K562 (cell line): ENCODE measurements around the gene GRB10. TPM values are rescaled to one million over a fixed set of nuclear protein-coding genes. Genes with fewer than 3 reads are reported as not detected.

ENCODE experiments used
- ATAC-seq: fragments of 200-7000 bp; cut with Tn5 transposase; 3 replicates; pipeline ENCODE4 v1.9.1; 2020; ENCODE audit warnings: moderate library complexity
- BruUV-seq: library from RNA; stranded (reverse); fragments of 400-500 nt; replicated peaks from 2 replicates; lab custom pipeline; 2021; lab: Mats Ljungman, UMichigan
- CTCF ChIA-PET: fragments of 300-600 bp; formaldehyde crosslinking; extraction: SDS; loops from one replicate; lab custom pipeline; 2021; ENCODE audit warnings: low intra/inter-chr PET ratio; lab: Yijun Ruan, JAX
- POLR2A ChIA-PET: fragments of 300-600, 350-650 bp; sonication (Branson Sonifier 250); formaldehyde crosslinking; extraction: SDS; loops from one replicate; lab custom pipeline; 2021; ENCODE audit warnings: antibody characterized with exemption, inconsistent platforms; lab: Yijun Ruan, JAX
- DNase-seq, 4 experiments: peaks; one replicate each; pipeline versions ENCODE4 v3.0.0 to v3.0.0-alpha.2; 2011 to 2018; ENCODE audit warnings: low spot score in 3 of 4, mixed read lengths in 3 of 4; ENCODE audit errors: extremely low read depth in 1 of 4
- FAIRE-seq: peaks from 2 replicates; lab custom pipeline; 2011; peaks lifted over from hg19 to GRCh38; lab: Jason Lieb, UNC
- H2AFZ ChIP-seq: 2 replicates; pipeline ENCODE4 v1.6.0; 2011; ENCODE audit warnings: low read depth, low read length, control low read depth, inconsistent platforms
- H3K27ac ChIP-seq: fragments of 200-600 bp; 3 replicates; pipeline ENCODE4 v1.8.0; 2011; ENCODE audit warnings: low read depth, mild to moderate bottlenecking, control low read depth, inconsistent platforms, low read length, moderate library complexity, mixed read lengths; ENCODE audit errors: extremely low read depth
- H3K27me3 ChIP-seq, 2 experiments: fragments of 300-600 bp in 1 of 2; 2 replicates in 1 of 2; 3 replicates in 1 of 2; pipeline versions ENCODE4 v1.6.0 to v1.8.0; 2011; ENCODE audit warnings: inconsistent platforms in 2 of 2, low read length in 2 of 2, mild to moderate bottlenecking in 1 of 2, mixed read lengths in 1 of 2, moderate library complexity in 1 of 2; ENCODE audit not compliant: control insufficient read depth in 2 of 2, insufficient read depth in 2 of 2
- H3K36me3 ChIP-seq: fragments of 300-600 bp; 3 replicates; pipeline ENCODE4 v1.8.0; 2011; ENCODE audit warnings: mild to moderate bottlenecking, low read length, inconsistent platforms; ENCODE audit not compliant: control insufficient read depth, insufficient read depth
- H3K4me1 ChIP-seq, 2 experiments: fragments of 200-600 bp in 1 of 2; replicated peaks in 1 of 2; 2 replicates in 1 of 2; 3 replicates in 1 of 2; pipeline versions ENCODE4 v1.5.1 to v1.8.0; 2011; ENCODE audit warnings: inconsistent platforms in 2 of 2, low read length in 2 of 2, mild to moderate bottlenecking in 1 of 2, mixed read lengths in 1 of 2, moderate library complexity in 1 of 2; ENCODE audit not compliant: control insufficient read depth in 2 of 2, insufficient read depth in 2 of 2
- H3K4me2 ChIP-seq: 2 replicates; pipeline ENCODE4 v1.6.1; 2011; ENCODE audit warnings: low read length, control low read depth, inconsistent platforms, mixed read lengths; ENCODE audit not compliant: insufficient read depth
- H3K4me3 ChIP-seq: fragments of 200-600 bp; sonication (generic), shearing (Covaris generic); 2 replicates; pipeline ENCODE4 v1.5.1; 2016; ENCODE audit warnings: control low read depth, inconsistent platforms
- H3K79me2 ChIP-seq: fragments of 200-600 bp; 3 replicates; pipeline ENCODE4 v1.8.0; 2011; ENCODE audit warnings: low read length, inconsistent platforms; ENCODE audit not compliant: control insufficient read depth, insufficient read depth
- H3K9ac ChIP-seq, 2 experiments: 2 replicates each; pipeline versions ENCODE4 v1.6.0 to v1.6.1; 2011; ENCODE audit warnings: low read depth in 2 of 2, low read length in 2 of 2, control low read depth in 1 of 2, inconsistent platforms in 1 of 2, mild to moderate bottlenecking in 1 of 2, mixed read lengths in 1 of 2; ENCODE audit not compliant: insufficient read depth in 1 of 2
- H3K9me1 ChIP-seq: one replicate; pipeline ENCODE4 v1.6.0; 2011; ENCODE audit warnings: inconsistent platforms, mild to moderate bottlenecking, low read length, moderate library complexity; ENCODE audit not compliant: control insufficient read depth, insufficient read depth
- H3K9me3 ChIP-seq: replicated peaks from 2 replicates; pipeline ENCODE4 v1.5.1; 2011; ENCODE audit warnings: low read depth, low read length, inconsistent platforms; ENCODE audit not compliant: control insufficient read depth, insufficient read depth
- H4K20me1 ChIP-seq: replicated peaks from 2 replicates; pipeline ENCODE4 v1.6.1; 2011; ENCODE audit warnings: low read length, inconsistent platforms, mixed read lengths; ENCODE audit not compliant: control insufficient read depth, insufficient read depth
- HCFC1 ChIP-seq: IDR thresholded peaks from 2 replicates; pipeline ENCODE4 v1.6.1; 2012; ENCODE audit warnings: low read depth, low read length, improper control_type of control experiment
- LCOR ChIP-seq: sonication (generic); formaldehyde crosslinking; IDR thresholded peaks from 2 replicates; pipeline ENCODE4 v1.8.0; 2022; ENCODE audit warnings: mild to moderate bottlenecking, missing genetic modification reagents
- NBN ChIP-seq: fragments of 450-650 bp; IDR thresholded peaks from 2 replicates; pipeline ENCODE4 v1.6.1; 2016; ENCODE audit warnings: low read depth, mild to moderate bottlenecking
- RBM15 ChIP-seq: fragments of 200-400 bp; formaldehyde crosslinking; IDR thresholded peaks from 2 replicates; pipeline ENCODE4 v1.6.1; 2018; ENCODE audit warnings: mild to moderate bottlenecking, low read length, moderate library complexity; ENCODE audit not compliant: insufficient read depth
- SIN3B ChIP-seq: fragments of 450-650 bp; IDR thresholded peaks from 2 replicates; pipeline ENCODE4 v1.6.1; 2017; ENCODE audit warnings: low read depth, mild to moderate bottlenecking, moderate library complexity
- SRSF3 ChIP-seq: fragments of 200-400 bp; formaldehyde crosslinking; IDR thresholded peaks from 2 replicates; pipeline ENCODE4 v1.6.1; 2016; ENCODE audit warnings: mild to moderate bottlenecking, low read length, moderate library complexity; ENCODE audit not compliant: insufficient read depth
- TCFL5 ChIP-seq: fragments of 250-450 bp; sonication (Bioruptor Pico); conservative IDR thresholded peaks from 2 replicates; pipeline ENCODE4 v1.6.1; 2021; ENCODE audit warnings: mild to moderate bottlenecking, moderate library complexity, matching md5 sums
- ZNF121 ChIP-seq: sonication (generic); formaldehyde crosslinking; conservative IDR thresholded peaks from 2 replicates; pipeline ENCODE4 v1.8.0; 2022; ENCODE audit warnings: missing genetic modification reagents
- ZNF134 ChIP-seq: fragments of 250-450 bp; sonication (Bioruptor Pico); conservative IDR thresholded peaks from 2 replicates; pipeline ENCODE4 v1.4.0; 2020
- WGBS: fragments of 100-300 bp; shearing (Covaris generic); methylation state at CpG from one replicate; pipeline ENCODE4 v1.1.6; 2016; ENCODE audit warnings: low coverage, mixed read lengths; ENCODE audit not compliant: insufficient coverage; ENCODE audit errors: missing lambda C conversion rate; 5-methylcytosine and 5-hydroxymethylcytosine counted together
- in situ Hi-C: fragments of 300-500 bp; cut with MboI; formaldehyde crosslinking; loops from 4 replicates; pipeline ENCODE4 v1.15.0; 2018; ENCODE audit warnings: inconsistent platforms, mixed read lengths
- intact Hi-C: fragments of 100-400 bp; cut with micrococcal nuclease; formaldehyde crosslinking; loops from 2 replicates; pipeline ENCODE4 v1.14.2; 2022
- polyA plus RNA-seq, 8 experiments: library from polyadenylated mRNA; depleted of rRNA in 4 of 8; stranded (reverse) in 5 of 8; unstranded in 3 of 8; fragments of >200 nt; fragmentation: Nextera tagmentation in 2 of 8; fragmentation: Illumina TruSeq in 1 of 8; extraction: Ambion mirVana in 2 of 8; extraction: Trizol in 1 of 8; gene quantifications; 2 replicates each; pipeline versions ENCODE4 v1.2.1 to v1.2.3, GENCODE V29; 2011 to 2014; ENCODE audit warnings: inconsistent platforms in 1 of 8, missing spikeins in 1 of 8
- total RNA-seq, 7 experiments: library from RNA; depleted of rRNA in 6 of 7; stranded (reverse); fragments of >200 nt in 6 of 7; fragmentation: Illumina TruSeq in 2 of 7; extraction: Trizol in 2 of 7; gene quantifications; 2 replicates each; pipeline versions ENCODE4 v1.2.1 to v1.2.3, GENCODE V29; 2011 to 2021; ENCODE audit warnings: low replicate concordance in 1 of 7
- TF ChIP-seq, protein P1 (sequence below), 2 experiments: fragments of 450-650 bp; IDR thresholded peaks; 2 replicates each; pipeline ENCODE4 v1.6.1; 2018; ENCODE audit warnings: mild to moderate bottlenecking in 2 of 2, low read depth in 1 of 2; ENCODE audit not compliant: partially characterized antibody in 2 of 2
- TF ChIP-seq, protein P2 (sequence below): fragments of 450-650 bp; formaldehyde crosslinking; IDR thresholded peaks from 2 replicates; pipeline ENCODE4 v1.4.0; 2020; ENCODE audit warnings: mild to moderate bottlenecking, moderate library complexity
- TF ChIP-seq, protein P3 (sequence below): sonication (generic); formaldehyde crosslinking; IDR thresholded peaks from 2 replicates; pipeline ENCODE4 v1.8.1; 2023; ENCODE audit warnings: mild to moderate bottlenecking, missing genetic modification reagents
- TF ChIP-seq, protein P4 (sequence below), 2 experiments: fragments of 450-650 bp; conservative IDR thresholded peaks; 2 replicates each; pipeline ENCODE4 v1.6.1; 2017; ENCODE audit warnings: mild to moderate bottlenecking in 2 of 2, moderate library complexity in 2 of 2

GRB10 gene
- total and polyA plus RNA-seq, 9 of the 15 experiments (the other 6 are each of a cell fraction or from before 2014, with no cell fraction given): 8.9 to 88.5 (median 40.7) TPM

DNA sequence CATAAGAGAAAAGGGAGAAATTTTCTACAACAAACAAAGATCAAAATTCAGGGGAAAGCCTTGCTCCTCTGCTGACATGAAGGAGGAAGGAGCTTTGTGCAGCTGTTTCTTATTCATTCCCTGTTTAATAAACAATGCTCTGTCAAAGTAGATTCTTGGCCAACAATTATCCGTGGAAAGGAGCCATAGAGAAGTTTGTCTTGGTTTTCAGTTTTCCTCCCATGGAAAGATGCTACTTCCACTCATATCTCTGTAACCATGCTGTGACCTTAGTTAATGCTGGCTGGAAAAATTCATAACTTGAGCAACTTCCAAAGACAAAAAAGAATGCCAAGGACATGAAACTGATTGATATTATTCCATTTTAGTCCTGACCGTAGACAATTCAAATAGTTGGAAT lies 225.6 kb downstream of the GRB10 start:
- ChIA-PET CTCF (no interaction called here), POLR2A (interaction anchor here (0.5 kb wide), 1 partner anchor 486 kb away, joined by 3 read pairs; no protein-coding TSS in a partner anchor)
- no peak overlapping the region for H3K4me2 ChIP-seq
- in situ Hi-C loops (loop anchor here (5.0 kb wide), 1 partner anchor 90 kb away; no protein-coding TSS in a partner anchor), intact Hi-C loops (no loop called here)
- no peak overlapping the region for H3K27ac ChIP-seq
- no peaks in the 10 kb centered on the region for H3K79me2 ChIP-seq
- H4K20me1 ChIP-seq: peaks cover 21% of the 10 kb centered on the region
- H3K9me3 ChIP-seq: no peaks in the 10 kb centered on the region
- no peak for ATAC-seq
- DNase-seq: no peak
- peaks cover 30 to 65% of the 10 kb centered on the region in 2 experiments for H3K27me3 ChIP-seq
- FAIRE-seq: no peak
- H3K36me3 ChIP-seq: no peaks in the 10 kb centered on the region
- H2AFZ ChIP-seq: no peak overlapping the region
- no TSS peak for BruUV-seq
- no peaks in the 10 kb centered on the region for H3K9me1 ChIP-seq
- WGBS: 2% methylated on average over 2 of the region's 2 CpGs
- no peak overlapping the region for H3K9ac ChIP-seq
- H3K4me3 ChIP-seq: no peak overlapping the region
- H3K4me1 ChIP-seq: peaks cover 7 to 10% of the 10 kb centered on the region in 2 experiments; a peak in 4 of 5 replicates
- TF ChIP-seq, protein P1, sequence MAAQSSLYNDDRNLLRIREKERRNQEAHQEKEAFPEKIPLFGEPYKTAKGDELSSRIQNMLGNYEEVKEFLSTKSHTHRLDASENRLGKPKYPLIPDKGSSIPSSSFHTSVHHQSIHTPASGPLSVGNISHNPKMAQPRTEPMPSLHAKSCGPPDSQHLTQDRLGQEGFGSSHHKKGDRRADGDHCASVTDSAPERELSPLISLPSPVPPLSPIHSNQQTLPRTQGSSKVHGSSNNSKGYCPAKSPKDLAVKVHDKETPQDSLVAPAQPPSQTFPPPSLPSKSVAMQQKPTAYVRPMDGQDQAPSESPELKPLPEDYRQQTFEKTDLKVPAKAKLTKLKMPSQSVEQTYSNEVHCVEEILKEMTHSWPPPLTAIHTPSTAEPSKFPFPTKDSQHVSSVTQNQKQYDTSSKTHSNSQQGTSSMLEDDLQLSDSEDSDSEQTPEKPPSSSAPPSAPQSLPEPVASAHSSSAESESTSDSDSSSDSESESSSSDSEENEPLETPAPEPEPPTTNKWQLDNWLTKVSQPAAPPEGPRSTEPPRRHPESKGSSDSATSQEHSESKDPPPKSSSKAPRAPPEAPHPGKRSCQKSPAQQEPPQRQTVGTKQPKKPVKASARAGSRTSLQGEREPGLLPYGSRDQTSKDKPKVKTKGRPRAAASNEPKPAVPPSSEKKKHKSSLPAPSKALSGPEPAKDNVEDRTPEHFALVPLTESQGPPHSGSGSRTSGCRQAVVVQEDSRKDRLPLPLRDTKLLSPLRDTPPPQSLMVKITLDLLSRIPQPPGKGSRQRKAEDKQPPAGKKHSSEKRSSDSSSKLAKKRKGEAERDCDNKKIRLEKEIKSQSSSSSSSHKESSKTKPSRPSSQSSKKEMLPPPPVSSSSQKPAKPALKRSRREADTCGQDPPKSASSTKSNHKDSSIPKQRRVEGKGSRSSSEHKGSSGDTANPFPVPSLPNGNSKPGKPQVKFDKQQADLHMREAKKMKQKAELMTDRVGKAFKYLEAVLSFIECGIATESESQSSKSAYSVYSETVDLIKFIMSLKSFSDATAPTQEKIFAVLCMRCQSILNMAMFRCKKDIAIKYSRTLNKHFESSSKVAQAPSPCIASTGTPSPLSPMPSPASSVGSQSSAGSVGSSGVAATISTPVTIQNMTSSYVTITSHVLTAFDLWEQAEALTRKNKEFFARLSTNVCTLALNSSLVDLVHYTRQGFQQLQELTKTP (IDR thresholded peaks at IDR 0.05; ENCODE audit: low read depth in 1 of 2, partially characterized antibody in 2 of 2): no peak
- no peak for TF ChIP-seq ZNF134 (CRISPR knock-in tag)
- TF ChIP-seq SIN3B: no peak
- TF ChIP-seq NBN: no peak
- no peak for TF ChIP-seq HCFC1
- no peak for TF ChIP-seq LCOR (CRISPR knock-in tag)
- TF ChIP-seq, protein P2, sequence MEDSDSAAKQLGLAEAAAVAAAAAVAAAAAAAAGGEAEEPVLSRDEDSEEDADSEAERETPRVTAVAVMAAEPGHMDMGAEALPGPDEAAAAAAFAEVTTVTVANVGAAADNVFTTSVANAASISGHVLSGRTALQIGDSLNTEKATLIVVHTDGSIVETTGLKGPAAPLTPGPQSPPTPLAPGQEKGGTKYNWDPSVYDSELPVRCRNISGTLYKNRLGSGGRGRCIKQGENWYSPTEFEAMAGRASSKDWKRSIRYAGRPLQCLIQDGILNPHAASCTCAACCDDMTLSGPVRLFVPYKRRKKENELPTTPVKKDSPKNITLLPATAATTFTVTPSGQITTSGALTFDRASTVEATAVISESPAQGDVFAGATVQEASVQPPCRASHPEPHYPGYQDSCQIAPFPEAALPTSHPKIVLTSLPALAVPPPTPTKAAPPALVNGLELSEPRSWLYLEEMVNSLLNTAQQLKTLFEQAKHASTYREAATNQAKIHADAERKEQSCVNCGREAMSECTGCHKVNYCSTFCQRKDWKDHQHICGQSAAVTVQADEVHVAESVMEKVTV (CRISPR knock-in tag): no peak
- TF ChIP-seq TCFL5 (CRISPR knock-in tag): no peak
- TF ChIP-seq RBM15: no peak
- TF ChIP-seq, protein P3, sequence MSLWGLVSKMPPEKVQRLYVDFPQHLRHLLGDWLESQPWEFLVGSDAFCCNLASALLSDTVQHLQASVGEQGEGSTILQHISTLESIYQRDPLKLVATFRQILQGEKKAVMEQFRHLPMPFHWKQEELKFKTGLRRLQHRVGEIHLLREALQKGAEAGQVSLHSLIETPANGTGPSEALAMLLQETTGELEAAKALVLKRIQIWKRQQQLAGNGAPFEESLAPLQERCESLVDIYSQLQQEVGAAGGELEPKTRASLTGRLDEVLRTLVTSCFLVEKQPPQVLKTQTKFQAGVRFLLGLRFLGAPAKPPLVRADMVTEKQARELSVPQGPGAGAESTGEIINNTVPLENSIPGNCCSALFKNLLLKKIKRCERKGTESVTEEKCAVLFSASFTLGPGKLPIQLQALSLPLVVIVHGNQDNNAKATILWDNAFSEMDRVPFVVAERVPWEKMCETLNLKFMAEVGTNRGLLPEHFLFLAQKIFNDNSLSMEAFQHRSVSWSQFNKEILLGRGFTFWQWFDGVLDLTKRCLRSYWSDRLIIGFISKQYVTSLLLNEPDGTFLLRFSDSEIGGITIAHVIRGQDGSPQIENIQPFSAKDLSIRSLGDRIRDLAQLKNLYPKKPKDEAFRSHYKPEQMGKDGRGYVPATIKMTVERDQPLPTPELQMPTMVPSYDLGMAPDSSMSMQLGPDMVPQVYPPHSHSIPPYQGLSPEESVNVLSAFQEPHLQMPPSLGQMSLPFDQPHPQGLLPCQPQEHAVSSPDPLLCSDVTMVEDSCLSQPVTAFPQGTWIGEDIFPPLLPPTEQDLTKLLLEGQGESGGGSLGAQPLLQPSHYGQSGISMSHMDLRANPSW (CRISPR knock-in tag): no peak
- no peak for TF ChIP-seq SRSF3
- TF ChIP-seq, protein P4, sequence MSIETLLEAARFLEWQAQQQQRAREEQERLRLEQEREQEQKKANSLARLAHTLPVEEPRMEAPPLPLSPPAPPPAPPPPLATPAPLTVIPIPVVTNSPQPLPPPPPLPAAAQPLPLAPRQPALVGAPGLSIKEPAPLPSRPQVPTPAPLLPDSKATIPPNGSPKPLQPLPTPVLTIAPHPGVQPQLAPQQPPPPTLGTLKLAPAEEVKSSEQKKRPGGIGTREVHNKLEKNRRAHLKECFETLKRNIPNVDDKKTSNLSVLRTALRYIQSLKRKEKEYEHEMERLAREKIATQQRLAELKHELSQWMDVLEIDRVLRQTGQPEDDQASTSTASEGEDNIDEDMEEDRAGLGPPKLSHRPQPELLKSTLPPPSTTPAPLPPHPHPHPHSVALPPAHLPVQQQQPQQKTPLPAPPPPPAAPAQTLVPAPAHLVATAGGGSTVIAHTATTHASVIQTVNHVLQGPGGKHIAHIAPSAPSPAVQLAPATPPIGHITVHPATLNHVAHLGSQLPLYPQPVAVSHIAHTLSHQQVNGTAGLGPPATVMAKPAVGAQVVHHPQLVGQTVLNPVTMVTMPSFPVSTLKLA (conservative IDR thresholded peaks at IDR 0.05): no peak
- TF ChIP-seq ZNF121 (CRISPR knock-in tag): no peak
